Natural killer cell treated with Interleukin-12 subunit alpha and Interleukin-12 subunit beta and Interleukin-15 and Interleukin-18, amount 100 ng/mL, for 72 hours (primary cell): ENCODE results near the gene HEATR5B. TPM values are rescaled to one million over a fixed set of nuclear protein-coding genes. Genes with fewer than 3 reads are reported as not detected.
"Not testable (repeated sequence)": the region's sequence is repeated elsewhere in the genome, so short reads cannot be mapped to it uniquely, and the experiment has no call there.

Source experiments
- ATAC-seq, 2 donors: fragments of 150-1000 bp; cut with Tn5 transposase in 1 of 2; sonication (Bioruptor Pico), chemical (Tn5 transposase) in 1 of 2; 2 replicates each; pipeline ENCODE4 v1.10.0; 2021
- DNase-seq: peaks from one replicate; pipeline ENCODE4 v3.0.0; 2022; ENCODE audit warnings: low spot score
- H3K27ac Mint-ChIP-seq, 2 donors: 1 replicate in 1 of 2; 2 replicates in 1 of 2; pipeline ENCODE4 v1.8.0; 2022; ENCODE audit warnings: mixed read lengths in 2 of 2, mild to moderate bottlenecking in 1 of 2, moderate library complexity in 1 of 2
- H3K27me3 Mint-ChIP-seq, 2 donors: 1 replicate in 1 of 2; 2 replicates in 1 of 2; pipeline ENCODE4 v1.8.0; 2022; ENCODE audit warnings: mixed read lengths in 2 of 2
- H3K36me3 Mint-ChIP-seq: one replicate; pipeline ENCODE4 v1.8.0; 2022; ENCODE audit warnings: mixed read lengths
- H3K4me1 Mint-ChIP-seq, 2 donors: 1 replicate in 1 of 2; 2 replicates in 1 of 2; pipeline ENCODE4 v1.8.0; 2022; ENCODE audit warnings: low read depth in 2 of 2, mixed read lengths in 2 of 2, mild to moderate bottlenecking in 1 of 2
- H3K4me3 Mint-ChIP-seq: one replicate; pipeline ENCODE4 v1.8.0; 2022; ENCODE audit warnings: mixed read lengths
- H3K9me3 Mint-ChIP-seq: 2 replicates; pipeline ENCODE4 v1.8.0; 2022; ENCODE audit warnings: mixed read lengths
- total RNA-seq, 2 donors: library from RNA; stranded (reverse); gene quantifications; one replicate each; pipeline ENCODE4 v1.2.3, GENCODE V29; 2022

Gene HEATR5B
- total RNA-seq, 2 donors from 2014 or later: 23.3 to 27.3 TPM

DNA sequence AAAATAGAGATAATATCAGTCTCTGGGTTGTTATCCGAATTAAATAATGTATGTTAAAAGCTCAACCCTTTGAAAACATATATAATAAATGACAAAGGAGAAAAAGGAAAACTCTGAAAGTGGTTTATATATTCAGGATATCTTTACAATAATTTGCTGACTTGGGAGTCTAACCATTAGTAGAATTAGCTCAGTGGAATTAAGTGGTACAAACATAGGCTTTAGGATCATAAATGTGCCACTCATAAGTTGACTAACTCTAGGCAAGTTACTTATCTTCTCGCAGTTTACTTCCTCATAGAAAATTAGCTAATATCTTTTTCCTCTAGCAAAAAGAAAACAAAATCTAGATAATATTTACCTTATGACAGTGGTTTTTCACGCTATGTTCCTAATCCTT lies 44.6 kb downstream of the HEATR5B start:
- no peaks in the 10 kb centered on the region for H3K4me1 Mint-ChIP-seq
- ATAC-seq (no peak), DNase-seq (no peak)
- no peak overlapping the region for H3K27ac Mint-ChIP-seq
- H3K36me3 Mint-ChIP-seq: peaks cover 5% of the 10 kb centered on the region
- no peaks in the 10 kb centered on the region for H3K27me3 Mint-ChIP-seq
- no peaks in the 10 kb centered on the region for H3K9me3 Mint-ChIP-seq
- H3K4me3 Mint-ChIP-seq: no peak overlapping the region

DNA sequence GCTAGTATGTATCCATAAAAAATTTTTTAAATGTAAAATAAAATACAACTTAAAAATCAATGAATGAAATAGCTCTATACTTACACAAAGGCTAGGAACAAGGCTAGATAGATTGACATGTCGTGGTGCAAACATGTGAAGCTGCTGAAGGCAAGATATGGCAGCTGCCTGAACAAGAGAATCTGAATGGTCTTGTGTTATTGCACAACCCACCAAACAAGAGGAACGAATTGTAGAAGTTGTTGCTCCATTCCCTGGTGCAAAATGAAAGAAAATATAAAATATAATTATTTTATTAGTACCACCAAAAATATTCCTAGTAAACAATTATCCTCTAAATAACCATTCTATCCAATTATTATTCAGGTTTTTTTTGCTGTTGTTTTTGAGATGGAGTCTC lies 46.4 kb downstream of the HEATR5B start:
- H3K4me3 Mint-ChIP-seq: no peak overlapping the region
- no peak for ATAC-seq
- H3K4me1 Mint-ChIP-seq: no peaks in the 10 kb centered on the region
- no peaks in the 10 kb centered on the region for H3K9me3 Mint-ChIP-seq
- no peaks in the 10 kb centered on the region for H3K27me3 Mint-ChIP-seq
- DNase-seq: no peak
- H3K27ac Mint-ChIP-seq: no peak overlapping the region
- H3K36me3 Mint-ChIP-seq: peaks cover 5% of the 10 kb centered on the region

GRCh38 chr2:37029758-37030157 lies 54.4 kb downstream of the HEATR5B start:
- Mint-ChIP-seq H3K27me3 (no peaks in the 10 kb centered on the region), H3K4me3 (no peak overlapping the region), H3K9me3 (no peaks in the 10 kb centered on the region), H3K36me3 (peaks cover 3% of the 10 kb centered on the region), H3K4me1 (no peaks in the 10 kb centered on the region), H3K27ac (no peak overlapping the region)
- ATAC-seq: no peak
- no peak for DNase-seq

GRCh38 chr2:37026050-37026449 lies 58.1 kb downstream of the HEATR5B start:
- ATAC-seq (no peak), DNase-seq (no peak)
- no peaks in the 10 kb centered on the region for H3K27me3 Mint-ChIP-seq
- H3K4me3 Mint-ChIP-seq: no peak overlapping the region
- H3K36me3 Mint-ChIP-seq: peaks cover 10% of the 10 kb centered on the region
- no peak overlapping the region for H3K27ac Mint-ChIP-seq
- no peaks in the 10 kb centered on the region for H3K9me3 Mint-ChIP-seq
- no peaks in the 10 kb centered on the region for H3K4me1 Mint-ChIP-seq

GRCh38 chr2:37020887-37021796 lies 63.0 kb downstream of the HEATR5B start:
- ATAC-seq (no peak), DNase-seq (no peak)
- Mint-ChIP-seq H3K4me1 (no peaks in the 10 kb centered on the region), H3K27ac (no peak overlapping the region), H3K9me3 (no peaks in the 10 kb centered on the region), H3K27me3 (no peaks in the 10 kb centered on the region), H3K36me3 (peaks cover 10% of the 10 kb centered on the region), H3K4me3 (no peak overlapping the region)

- Mint-ChIP-seq H3K4me1 (no peaks in the 10 kb centered on the region), H3K27me3 (no peaks in the 10 kb centered on the region), H3K9me3 (no peaks in the 10 kb centered on the region), H3K4me3 (no peak overlapping the region), H3K36me3 (peaks cover 16% of the 10 kb centered on the region), H3K27ac (no peak overlapping the region)
- ATAC-seq (no peak), DNase-seq (no peak)
Measured at GRCh38 chr2:37020212-37020886, 63.8 kb downstream of the HEATR5B start.

GRCh38 chr2:37013315-37013641 lies 70.9 kb downstream of the HEATR5B start:
- Mint-ChIP-seq H3K9me3 (no peaks in the 10 kb centered on the region), H3K36me3 (peaks cover 11% of the 10 kb centered on the region), H3K27ac (no peak overlapping the region), H3K27me3 (no peaks in the 10 kb centered on the region), H3K4me1 (peaks cover 4 to 5% of the 10 kb centered on the region in 2 donors), H3K4me3 (no peak overlapping the region)
- DNase-seq: no peak
- no peak for ATAC-seq

GRCh38 chr2:37011130-37011529 lies 73.0 kb downstream of the HEATR5B start:
- Mint-ChIP-seq H3K36me3 (peaks cover 11% of the 10 kb centered on the region), H3K9me3 (no peaks in the 10 kb centered on the region), H3K27me3 (no peaks in the 10 kb centered on the region), H3K4me3 (no peak overlapping the region), H3K27ac (no peak overlapping the region), H3K4me1 (peaks cover 4 to 5% of the 10 kb centered on the region in 2 donors)
- ATAC-seq: no peak
- no peak for DNase-seq

DNA sequence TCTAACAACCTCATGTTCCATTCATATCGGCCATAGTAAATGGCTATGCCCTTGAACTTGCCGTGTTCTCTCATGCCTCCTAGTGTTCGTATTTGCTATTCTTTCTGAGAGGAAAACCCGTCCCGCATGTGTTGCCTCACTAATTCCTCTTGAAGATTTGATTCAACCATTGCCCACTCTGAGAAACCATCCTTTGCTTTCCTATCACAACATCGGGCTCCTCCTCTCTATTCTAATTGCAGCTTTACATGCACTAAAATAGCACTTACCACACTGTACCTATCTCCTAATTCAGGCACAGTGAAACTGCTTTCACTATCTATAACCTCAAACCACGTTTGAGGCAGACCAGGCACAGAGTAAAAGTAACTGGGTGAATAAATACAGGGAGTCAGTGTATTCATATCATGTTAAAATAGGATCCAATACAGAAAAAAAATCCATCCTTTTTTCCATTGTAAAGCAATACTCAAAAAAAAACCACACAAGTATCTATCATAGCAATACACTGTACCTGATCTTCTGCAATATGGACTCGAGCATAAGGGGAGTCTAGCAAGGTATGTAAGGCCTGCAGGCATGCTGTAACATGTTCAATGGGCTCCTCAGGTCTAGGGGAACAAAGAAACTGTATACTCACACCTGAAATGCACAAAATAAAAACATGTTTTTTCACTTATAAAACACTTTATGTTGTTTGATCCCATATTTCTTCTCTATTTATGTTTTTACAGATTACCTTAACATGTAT lies 78.9 kb downstream of the HEATR5B start:
- Mint-ChIP-seq H3K4me1 (peaks cover 8% of the 10 kb centered on the region in 2 donors), H3K36me3 (peaks cover 23% of the 10 kb centered on the region), H3K4me3 (peak overlapping the region; percentile 29), H3K27me3 (no peaks in the 10 kb centered on the region), H3K27ac (peak overlapping the region in 1 of 2 donors; percentile 1), H3K9me3 (no peaks in the 10 kb centered on the region)
- DNase-seq (no peak), ATAC-seq (peak; percentile 71 to 82)

- Mint-ChIP-seq H3K36me3 (peaks cover 23% of the 10 kb centered on the region), H3K4me1 (peaks cover 8% of the 10 kb centered on the region in 2 donors), H3K27me3 (no peaks in the 10 kb centered on the region), H3K27ac (no peak overlapping the region), H3K4me3 (no peak overlapping the region), H3K9me3 (no peaks in the 10 kb centered on the region)
- no peak for ATAC-seq
- no peak for DNase-seq
Measured at GRCh38 chr2:37000988-37001556, 83.1 kb downstream of the HEATR5B start.

- H3K9me3 Mint-ChIP-seq: no peaks in the 10 kb centered on the region
- no peaks in the 10 kb centered on the region for H3K27me3 Mint-ChIP-seq
- peaks cover 23% of the 10 kb centered on the region for H3K36me3 Mint-ChIP-seq
- H3K27ac Mint-ChIP-seq: no peak overlapping the region
- peaks cover 6% of the 10 kb centered on the region in 2 donors for H3K4me1 Mint-ChIP-seq
- no peak for DNase-seq
- H3K4me3 Mint-ChIP-seq: no peak overlapping the region
- no peak for ATAC-seq
Measured at GRCh38 chr2:37000318-37000717, 83.9 kb downstream of the HEATR5B start.

DNA sequence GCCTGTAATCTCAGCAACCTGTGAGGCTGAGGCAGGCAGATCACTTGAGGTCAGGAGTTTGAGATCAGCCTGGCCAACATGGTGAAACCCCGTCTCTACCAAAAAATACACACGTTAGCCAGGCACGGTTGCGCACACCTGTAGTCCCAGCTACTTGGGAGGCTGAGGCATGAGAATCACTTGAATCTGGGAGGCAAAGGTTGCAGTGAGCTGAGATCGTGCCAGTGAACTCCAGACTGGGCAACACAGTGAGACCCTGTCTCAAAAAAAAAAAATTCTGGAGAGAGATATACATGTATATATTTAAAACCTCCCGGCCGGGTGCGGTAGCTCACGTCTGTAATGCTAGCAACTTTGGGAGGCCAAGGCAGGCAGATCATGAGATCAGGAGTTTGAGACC lies 84.8 kb downstream of the HEATR5B start:
- not testable (repeated sequence) for H3K27ac Mint-ChIP-seq, H3K9me3 Mint-ChIP-seq, H3K4me1 Mint-ChIP-seq, H3K27me3 Mint-ChIP-seq, H3K4me3 Mint-ChIP-seq, DNase-seq, ATAC-seq
- H3K36me3 Mint-ChIP-seq: peaks cover 16% of the 10 kb centered on the region

DNA sequence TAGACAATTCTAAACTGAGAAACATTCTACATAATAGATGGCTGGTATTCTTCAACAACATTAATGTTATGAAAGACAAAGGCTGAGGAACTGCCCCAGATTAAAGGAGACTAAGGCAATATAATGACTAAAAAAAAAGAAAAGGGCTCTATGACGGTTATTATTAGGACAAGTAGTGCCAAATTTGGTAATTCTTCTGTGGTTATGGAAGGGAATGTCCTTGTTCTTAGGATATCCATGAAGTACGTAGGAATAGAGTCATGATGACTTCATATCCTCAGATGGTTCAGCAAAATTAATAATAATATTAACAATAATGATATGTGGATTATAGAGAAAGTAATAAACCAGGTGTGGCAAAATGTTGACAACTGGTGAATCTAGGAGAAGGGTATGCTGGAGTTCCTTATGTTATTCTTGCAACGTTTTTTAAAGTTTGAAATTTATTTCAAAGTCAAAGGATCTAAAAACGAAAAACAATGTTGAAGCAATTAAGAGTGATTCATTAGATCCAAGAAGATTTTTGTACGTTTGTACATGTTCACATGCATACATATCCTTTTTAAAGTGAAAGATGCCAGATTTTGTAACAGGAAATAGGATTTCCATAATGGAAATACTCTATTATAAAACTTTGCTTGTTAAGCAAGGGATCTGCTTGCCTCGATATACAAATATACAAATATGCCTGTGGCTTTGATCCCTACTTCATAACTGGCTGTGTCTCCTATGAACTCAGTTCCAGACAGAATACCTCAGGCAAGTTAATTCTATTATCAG lies 90.1 kb downstream of the HEATR5B start:
- H3K9me3 Mint-ChIP-seq: no peaks in the 10 kb centered on the region
- DNase-seq (no peak), ATAC-seq (no peak)
- no peak overlapping the region for H3K4me3 Mint-ChIP-seq
- H3K27ac Mint-ChIP-seq: no peak overlapping the region
- H3K27me3 Mint-ChIP-seq: no peaks in the 10 kb centered on the region
- no peaks in the 10 kb centered on the region for H3K4me1 Mint-ChIP-seq
- H3K36me3 Mint-ChIP-seq: no peaks in the 10 kb centered on the region
